HL-60/S4 (cell line): ENCODE data around the gene MRO.

Experiments
- in situ Hi-C: fragments of 300-500 bp; cut with MboI; formaldehyde crosslinking; loops from 2 replicates; pipeline ENCODE4 v1.14.3; 2022; ENCODE audit warnings: low sequenced_read_pairs

Gene MRO

GRCh38 chr18:50748243-50749229, 71.3 kb downstream of the MRO start:
- in situ Hi-C loops, result no loop called here

- in situ Hi-C loops, result no loop called here
Measured at GRCh38 chr18:50747849-50748242, 72.0 kb downstream of the MRO start.

GRCh38 chr18:50745945-50746344, 73.9 kb downstream of the MRO start:
- in situ Hi-C loops, result no loop called here
